ENCODE data around the gene CLDN15. TPM values are rescaled to one million over a fixed set of nuclear protein-coding genes. Genes with fewer than 3 reads are reported as not detected.

The CLDN15 gene
- polyA plus RNA-seq, 2 of the 4 experiments (the other 2 are of a cell fraction) = 9.6 to 12.9 TPM

DNA sequence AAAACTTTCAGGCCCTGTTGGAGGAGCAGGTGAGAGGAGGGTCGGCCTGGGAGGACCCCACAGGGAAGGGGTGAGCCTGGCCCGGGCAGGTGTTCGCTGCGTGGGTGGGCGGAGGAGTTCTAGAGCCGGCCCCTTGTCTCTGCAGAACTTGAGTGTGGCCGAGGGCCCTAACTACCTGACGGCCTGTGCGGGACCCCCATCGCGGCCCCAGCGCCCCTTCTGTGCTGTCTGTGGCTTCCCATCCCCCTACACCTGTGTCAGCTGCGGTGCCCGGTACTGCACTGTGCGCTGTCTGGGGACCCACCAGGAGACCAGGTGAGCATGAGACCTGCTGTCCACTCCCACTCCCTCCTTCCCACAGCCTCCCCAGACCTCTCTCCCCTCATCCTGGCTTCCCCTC lies 14.1 kb downstream of the CLDN15 start:
- ChIA-PET POLR2A (no interaction called here), CTCF (interaction anchor here (1.3 to 4.5 kb wide), 2 partner anchors 11 to 21 kb away, joined by 5 to 20 read pairs; partner anchors contain the start of gene FIS1)
- DNase-seq (ENCODE audit: low read depth in 1 of 2, low spot score in 1 of 2) = no peak
- H3K4me2 ChIP-seq = no peak overlapping the region
- H3K4me3 ChIP-seq = no peak overlapping the region
- TF ChIP-seq ZNF302 (CRISPR knock-in tag; IDR thresholded peaks at IDR 0.05) = no peak
- TF ChIP-seq JUN (IDR thresholded peaks at IDR 0.05) = no peak
- TF ChIP-seq TP53 (CRISPR knock-in tag; IDR thresholded peaks at IDR 0.05) = no peak
- no peak for TF ChIP-seq HOXB5 (CRISPR knock-in tag; IDR thresholded peaks at IDR 0.05)
- TF ChIP-seq TFCP2L1 (CRISPR knock-in tag; IDR thresholded peaks at IDR 0.05) = no peak
- TF ChIP-seq EHF (CRISPR knock-in tag; IDR thresholded peaks at IDR 0.05) = no peak
- TF ChIP-seq SREBF2 (IDR thresholded peaks at IDR 0.05) = no peak
- TF ChIP-seq RCOR1 (IDR thresholded peaks at IDR 0.05; ENCODE audit: low read depth, low read length) = no peak
- no peak for TF ChIP-seq FOXS1 (CRISPR knock-in tag; IDR thresholded peaks at IDR 0.05)
- no peak for TF ChIP-seq CBX2 (IDR thresholded peaks at IDR 0.05; ENCODE audit: borderline replicate concordance, low read depth)
- TF ChIP-seq FOSL2 (IDR thresholded peaks at IDR 0.05) = no peak
- no peak for TF ChIP-seq FOSL2 (CRISPR knock-in tag; IDR thresholded peaks at IDR 0.05)
- no peak for TF ChIP-seq HDAC2 (IDR thresholded peaks at IDR 0.05)
- no peak for TF ChIP-seq CHD2 (IDR thresholded peaks at IDR 0.05; ENCODE audit: low read length, partially characterized antibody)
- TF ChIP-seq, protein P1, sequence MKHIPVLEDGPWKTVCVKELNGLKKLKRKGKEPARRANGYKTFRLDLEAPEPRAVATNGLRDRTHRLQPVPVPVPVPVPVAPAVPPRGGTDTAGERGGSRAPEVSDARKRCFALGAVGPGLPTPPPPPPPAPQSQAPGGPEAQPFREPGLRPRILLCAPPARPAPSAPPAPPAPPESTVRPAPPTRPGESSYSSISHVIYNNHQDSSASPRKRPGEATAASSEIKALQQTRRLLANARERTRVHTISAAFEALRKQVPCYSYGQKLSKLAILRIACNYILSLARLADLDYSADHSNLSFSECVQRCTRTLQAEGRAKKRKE (CRISPR knock-in tag; IDR thresholded peaks at IDR 0.05; ENCODE audit: low read depth) = no peak
- TF ChIP-seq CBX8 (IDR thresholded peaks at IDR 0.05) = no peak
- TF ChIP-seq RFX5 (IDR thresholded peaks at IDR 0.05) = no peak
- TF ChIP-seq MYC (IDR thresholded peaks at IDR 0.05; ENCODE audit: borderline replicate concordance, low read length) = no peak
- no peak for TF ChIP-seq HEYL (CRISPR knock-in tag; IDR thresholded peaks at IDR 0.05)
- no peak for FAIRE-seq
- 94% methylated on average over 15 of the region's 15 CpGs for WGBS (ENCODE audit: missing lambda C conversion rate)
- ATAC-seq = no peak
- no peak overlapping the region for H3K27ac ChIP-seq
- H3K4me1 ChIP-seq = 0 out of 3 replicates have a peak, but pooled peaks cover 4% of the 10 kb centered on the region
- no peaks in the 10 kb centered on the region for H3K9me3 ChIP-seq

GRCh38 chr7:101222275-101222830 lies 15.2 kb downstream of the CLDN15 start:
- FAIRE-seq (no peak), DNase-seq (ENCODE audit: low read depth in 1 of 2, low spot score in 1 of 2) (no peak), ATAC-seq (no peak)
- TF ChIP-seq RAD21 (conservative IDR thresholded peaks at IDR 0.05 in 1 of 2, IDR thresholded peaks at IDR 0.05 in 1 of 2) = no peak
- TF ChIP-seq PHF8 (IDR thresholded peaks at IDR 0.05; ENCODE audit: borderline replicate concordance, low read depth) = no peak
- TF ChIP-seq CTCF (IDR thresholded peaks at IDR 0.05) = no peak
- no peak for TF ChIP-seq TFCP2L1 (CRISPR knock-in tag; IDR thresholded peaks at IDR 0.05)
- no peak for TF ChIP-seq ZNF302 (CRISPR knock-in tag; IDR thresholded peaks at IDR 0.05)
- no peak for TF ChIP-seq FOSB (CRISPR knock-in tag; IDR thresholded peaks at IDR 0.05)
- no peak for TF ChIP-seq ESRRA (IDR thresholded peaks at IDR 0.05; ENCODE audit: borderline replicate concordance, low read length)
- no peak for TF ChIP-seq MAZ (IDR thresholded peaks at IDR 0.05; ENCODE audit: borderline replicate concordance, low read depth, low read length)
- TF ChIP-seq ZC3H11A (IDR thresholded peaks at IDR 0.05) = no peak
- no peak for TF ChIP-seq BHLHE40 (IDR thresholded peaks at IDR 0.05; ENCODE audit: low read depth, low read length)
- TF ChIP-seq CEBPB (IDR thresholded peaks at IDR 0.05) = no peak
- TF ChIP-seq, protein P2, sequence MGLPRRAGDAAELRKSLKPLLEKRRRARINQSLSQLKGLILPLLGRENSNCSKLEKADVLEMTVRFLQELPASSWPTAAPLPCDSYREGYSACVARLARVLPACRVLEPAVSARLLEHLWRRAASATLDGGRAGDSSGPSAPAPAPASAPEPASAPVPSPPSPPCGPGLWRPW (IDR thresholded peaks at IDR 0.05) = no peak
- no peak for TF ChIP-seq TP53 (CRISPR knock-in tag; IDR thresholded peaks at IDR 0.05)
- no peak for TF ChIP-seq EP300 (IDR thresholded peaks at IDR 0.05)
- H3K4me2 ChIP-seq = no peak overlapping the region
- no peak overlapping the region for H3K27ac ChIP-seq
- 88% methylated on average over 27 of the region's 27 CpGs for WGBS (ENCODE audit: missing lambda C conversion rate)
- no peaks in the 10 kb centered on the region for H3K9me3 ChIP-seq
- H3K4me1 ChIP-seq = 0 out of 3 replicates have a peak, but pooled peaks cover 4% of the 10 kb centered on the region
- H3K4me3 ChIP-seq = no peak overlapping the region
- POLR2A ChIA-PET = interaction anchor here (0.5 kb wide), 1 partner anchor 347 kb away, joined by 4 read pairs; the partner anchor contains the start of gene SRRT
- CTCF ChIA-PET = interaction anchor here (0.9 to 4.5 kb wide), 6 partner anchors 12 to 328 kb away, joined by 3 to 20 read pairs (median 3); partner anchors contain the start of gene FIS1
